Measurements from ENCODE around the gene LDLR.

- TF ChIP-seq EZH2phosphoT487 (IDR thresholded peaks at IDR 0.05; ENCODE audit: insufficient read depth, low read depth), result no peak
- TF ChIP-seq EZH2 (IDR thresholded peaks at IDR 0.05; ENCODE audit: insufficient read depth, poor library complexity, severe bottlenecking), result no peak
Measured at GRCh38 chr19:11155373-11156120, 66.3 kb downstream of the LDLR start, which contains the start of gene SPC24.

Data from GM23248 (cell line).